WTC11 (cell line): Measurements from ENCODE around the gene STRIP1. TPM values are rescaled to one million over a fixed set of nuclear protein-coding genes. Genes with fewer than 3 reads are reported as not detected.

Experiments
- AR ChIP-seq: fragments of 250-450 bp; sonication (Bioruptor Pico); IDR thresholded peaks from 2 replicates; pipeline ENCODE4 v1.9.0; 2021; ENCODE audit warnings: mild to moderate bottlenecking
- ATF3 ChIP-seq: sonication (generic); formaldehyde crosslinking; conservative IDR thresholded peaks from 2 replicates; pipeline ENCODE4 v1.8.1; 2022; ENCODE audit warnings: mild to moderate bottlenecking, missing genetic modification reagents
- CBFB ChIP-seq: sonication (generic); formaldehyde crosslinking; IDR thresholded peaks from 2 replicates; pipeline ENCODE4 v1.8.1; 2022; ENCODE audit warnings: mild to moderate bottlenecking, low read depth, missing genetic modification reagents
- CREM ChIP-seq: sonication (generic); formaldehyde crosslinking; IDR thresholded peaks from 2 replicates; pipeline ENCODE4 v1.8.1; 2022; ENCODE audit warnings: mild to moderate bottlenecking, missing genetic modification reagents, moderate library complexity
- ERG ChIP-seq: fragments of 250-450 bp; sonication (Bioruptor Pico); IDR thresholded peaks from 2 replicates; pipeline ENCODE4 v1.8.0; 2021; ENCODE audit warnings: mild to moderate bottlenecking
- ESRRA ChIP-seq: sonication (generic); formaldehyde crosslinking; IDR thresholded peaks from 2 replicates; pipeline ENCODE4 v1.8.1; 2022; ENCODE audit warnings: mild to moderate bottlenecking, missing genetic modification reagents, borderline replicate concordance
- ETV6 ChIP-seq: sonication (generic); formaldehyde crosslinking; IDR thresholded peaks from 2 replicates; pipeline ENCODE4 v1.8.1; 2022; ENCODE audit warnings: mild to moderate bottlenecking, missing genetic modification reagents
- FOXK1 ChIP-seq: sonication (generic); formaldehyde crosslinking; IDR thresholded peaks from 2 replicates; pipeline ENCODE4 v1.8.0; 2022; ENCODE audit warnings: mild to moderate bottlenecking, moderate library complexity, missing genetic modification reagents
- GRHL2 ChIP-seq: fragments of 250-450 bp; sonication (Bioruptor Pico); IDR thresholded peaks from 2 replicates; pipeline ENCODE4 v1.8.0; 2022; ENCODE audit warnings: mild to moderate bottlenecking, moderate library complexity; ENCODE audit not compliant: insufficient replicate concordance, severe bottlenecking
- NFATC4 ChIP-seq: fragments of 250-450 bp; sonication (Bioruptor Pico); IDR thresholded peaks from 2 replicates; pipeline ENCODE4 v1.9.0; 2021; ENCODE audit warnings: mild to moderate bottlenecking
- NR2C2 ChIP-seq: sonication (generic); formaldehyde crosslinking; IDR thresholded peaks from 2 replicates; pipeline ENCODE4 v1.8.0; 2022; ENCODE audit warnings: mild to moderate bottlenecking, missing genetic modification reagents
- SOX15 ChIP-seq: fragments of 250-450 bp; sonication (Bioruptor Pico); IDR thresholded peaks from 2 replicates; pipeline ENCODE4 v1.9.0; 2021; ENCODE audit warnings: mild to moderate bottlenecking
- ZBTB43 ChIP-seq: sonication (generic); formaldehyde crosslinking; IDR thresholded peaks from 2 replicates; pipeline ENCODE4 v1.8.1; 2023; ENCODE audit warnings: mild to moderate bottlenecking, missing genetic modification reagents
- ZNF232 ChIP-seq: sonication (generic); formaldehyde crosslinking; IDR thresholded peaks from 2 replicates; pipeline ENCODE4 v1.8.0; 2022; ENCODE audit warnings: mild to moderate bottlenecking, missing genetic modification reagents
- ZNF317 ChIP-seq: sonication (generic); formaldehyde crosslinking; IDR thresholded peaks from 2 replicates; pipeline ENCODE4 v1.8.1; 2023; ENCODE audit warnings: low read depth, mild to moderate bottlenecking, moderate library complexity, missing genetic modification reagents, borderline replicate concordance
- ZNF671 ChIP-seq: fragments of 250-450 bp; sonication (Bioruptor Pico); IDR thresholded peaks from 2 replicates; pipeline ENCODE4 v1.8.0; 2021; ENCODE audit warnings: mild to moderate bottlenecking
- total RNA-seq: library from RNA; stranded (reverse); gene quantifications from 3 replicates; pipeline ENCODE4 v1.2.3, GENCODE V29; 2021
- TF ChIP-seq, protein P1 (sequence below): fragments of 250-450 bp; sonication (Bioruptor Pico); IDR thresholded peaks from 2 replicates; pipeline ENCODE4 v1.9.0; 2021; ENCODE audit warnings: mild to moderate bottlenecking, borderline replicate concordance
- TF ChIP-seq, protein P2 (sequence below): fragments of 250-450 bp; sonication (Bioruptor Pico); IDR thresholded peaks from 2 replicates; pipeline ENCODE4 v2.1.2; 2022; ENCODE audit warnings: mild to moderate bottlenecking, moderate library complexity
- TF ChIP-seq, protein P3 (sequence below): fragments of 250-450 bp; sonication (Bioruptor Pico); conservative IDR thresholded peaks from 2 replicates; pipeline ENCODE4 v1.9.0; 2021; ENCODE audit warnings: mild to moderate bottlenecking
- TF ChIP-seq, protein P4 (sequence below): sonication (generic); formaldehyde crosslinking; IDR thresholded peaks from 2 replicates; pipeline ENCODE4 v1.8.1; 2023; ENCODE audit warnings: mild to moderate bottlenecking, moderate library complexity, missing genetic modification reagents
- TF ChIP-seq, protein P5 (sequence below): sonication (generic); formaldehyde crosslinking; IDR thresholded peaks from 2 replicates; pipeline ENCODE4 v1.8.1; 2022; ENCODE audit warnings: low read depth, mild to moderate bottlenecking, moderate library complexity, missing genetic modification reagents, borderline replicate concordance

Gene STRIP1
- total RNA-seq, 1 experiment from 2014 or later, result 42.8 TPM

DNA sequence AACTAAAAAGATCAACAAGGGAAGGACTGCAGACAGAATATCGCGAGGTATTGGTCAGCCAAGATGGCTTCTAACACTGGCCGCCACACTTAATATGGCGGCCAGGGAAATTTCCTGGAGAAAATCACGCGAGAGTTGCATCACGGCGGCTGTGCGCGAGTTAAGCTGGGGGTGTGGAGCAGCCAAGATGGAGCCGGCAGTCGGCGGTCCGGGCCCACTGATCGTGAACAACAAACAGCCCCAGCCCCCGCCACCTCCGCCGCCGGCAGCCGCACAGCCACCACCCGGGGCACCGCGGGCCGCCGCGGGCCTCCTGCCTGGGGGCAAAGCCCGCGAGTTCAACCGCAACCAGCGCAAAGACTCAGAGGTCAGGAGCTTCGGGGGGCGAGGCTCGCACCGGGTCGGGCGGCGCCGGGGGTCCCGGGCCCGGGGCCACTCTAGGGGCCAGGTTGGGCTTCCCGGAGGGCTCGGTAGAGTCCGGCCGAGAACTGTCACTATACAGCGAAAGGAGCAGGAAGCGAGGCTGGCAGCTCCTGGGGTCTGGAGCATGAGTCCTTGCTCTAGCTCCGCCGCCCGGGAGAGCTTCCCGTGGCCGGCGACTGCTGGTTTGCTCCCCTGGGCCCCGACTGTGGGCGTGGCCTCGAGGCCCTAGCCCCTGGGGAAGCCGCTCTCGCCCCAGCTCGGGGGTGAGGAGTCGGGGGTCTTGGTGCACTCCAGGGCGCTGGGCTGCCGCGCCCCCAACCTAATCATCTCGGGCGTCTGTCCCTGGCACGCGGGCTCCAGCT, at the start of gene STRIP1 (continued):
- TF ChIP-seq, protein P1, sequence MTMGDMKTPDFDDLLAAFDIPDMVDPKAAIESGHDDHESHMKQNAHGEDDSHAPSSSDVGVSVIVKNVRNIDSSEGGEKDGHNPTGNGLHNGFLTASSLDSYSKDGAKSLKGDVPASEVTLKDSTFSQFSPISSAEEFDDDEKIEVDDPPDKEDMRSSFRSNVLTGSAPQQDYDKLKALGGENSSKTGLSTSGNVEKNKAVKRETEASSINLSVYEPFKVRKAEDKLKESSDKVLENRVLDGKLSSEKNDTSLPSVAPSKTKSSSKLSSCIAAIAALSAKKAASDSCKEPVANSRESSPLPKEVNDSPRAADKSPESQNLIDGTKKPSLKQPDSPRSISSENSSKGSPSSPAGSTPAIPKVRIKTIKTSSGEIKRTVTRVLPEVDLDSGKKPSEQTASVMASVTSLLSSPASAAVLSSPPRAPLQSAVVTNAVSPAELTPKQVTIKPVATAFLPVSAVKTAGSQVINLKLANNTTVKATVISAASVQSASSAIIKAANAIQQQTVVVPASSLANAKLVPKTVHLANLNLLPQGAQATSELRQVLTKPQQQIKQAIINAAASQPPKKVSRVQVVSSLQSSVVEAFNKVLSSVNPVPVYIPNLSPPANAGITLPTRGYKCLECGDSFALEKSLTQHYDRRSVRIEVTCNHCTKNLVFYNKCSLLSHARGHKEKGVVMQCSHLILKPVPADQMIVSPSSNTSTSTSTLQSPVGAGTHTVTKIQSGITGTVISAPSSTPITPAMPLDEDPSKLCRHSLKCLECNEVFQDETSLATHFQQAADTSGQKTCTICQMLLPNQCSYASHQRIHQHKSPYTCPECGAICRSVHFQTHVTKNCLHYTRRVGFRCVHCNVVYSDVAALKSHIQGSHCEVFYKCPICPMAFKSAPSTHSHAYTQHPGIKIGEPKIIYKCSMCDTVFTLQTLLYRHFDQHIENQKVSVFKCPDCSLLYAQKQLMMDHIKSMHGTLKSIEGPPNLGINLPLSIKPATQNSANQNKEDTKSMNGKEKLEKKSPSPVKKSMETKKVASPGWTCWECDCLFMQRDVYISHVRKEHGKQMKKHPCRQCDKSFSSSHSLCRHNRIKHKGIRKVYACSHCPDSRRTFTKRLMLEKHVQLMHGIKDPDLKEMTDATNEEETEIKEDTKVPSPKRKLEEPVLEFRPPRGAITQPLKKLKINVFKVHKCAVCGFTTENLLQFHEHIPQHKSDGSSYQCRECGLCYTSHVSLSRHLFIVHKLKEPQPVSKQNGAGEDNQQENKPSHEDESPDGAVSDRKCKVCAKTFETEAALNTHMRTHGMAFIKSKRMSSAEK (CRISPR knock-in tag), result no peak
- TF ChIP-seq SOX15 (CRISPR knock-in tag) (no peak), ATF3 (no peak), ZNF671 (no peak), CBFB (no peak), NR2C2 (CRISPR knock-in tag) (no peak), CREM (CRISPR knock-in tag) (no peak), FOXK1 (CRISPR knock-in tag) (peak; percentile 67; the same call in 1 of the 2 replicates), ESRRA (CRISPR knock-in tag) (no peak), ETV6 (CRISPR knock-in tag) (peak; percentile 74), GRHL2 (CRISPR knock-in tag) (no peak), ZNF232 (no peak), ERG (no peak), NFATC4 (CRISPR knock-in tag) (no peak), ZBTB43 (no peak), AR (CRISPR knock-in tag) (no peak), ZNF317 (CRISPR knock-in tag) (no peak; the same call in 1 of the 2 replicates)
- TF ChIP-seq, protein P2, sequence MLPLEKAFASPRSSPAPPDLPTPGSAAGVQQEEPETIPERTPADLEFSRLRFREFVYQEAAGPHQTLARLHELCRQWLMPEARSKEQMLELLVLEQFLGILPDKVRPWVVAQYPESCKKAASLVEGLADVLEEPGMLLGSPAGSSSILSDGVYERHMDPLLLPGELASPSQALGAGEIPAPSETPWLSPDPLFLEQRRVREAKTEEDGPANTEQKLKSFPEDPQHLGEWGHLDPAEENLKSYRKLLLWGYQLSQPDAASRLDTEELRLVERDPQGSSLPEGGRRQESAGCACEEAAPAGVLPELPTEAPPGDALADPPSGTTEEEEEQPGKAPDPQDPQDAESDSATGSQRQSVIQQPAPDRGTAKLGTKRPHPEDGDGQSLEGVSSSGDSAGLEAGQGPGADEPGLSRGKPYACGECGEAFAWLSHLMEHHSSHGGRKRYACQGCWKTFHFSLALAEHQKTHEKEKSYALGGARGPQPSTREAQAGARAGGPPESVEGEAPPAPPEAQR, result no peak
- TF ChIP-seq, protein P3, sequence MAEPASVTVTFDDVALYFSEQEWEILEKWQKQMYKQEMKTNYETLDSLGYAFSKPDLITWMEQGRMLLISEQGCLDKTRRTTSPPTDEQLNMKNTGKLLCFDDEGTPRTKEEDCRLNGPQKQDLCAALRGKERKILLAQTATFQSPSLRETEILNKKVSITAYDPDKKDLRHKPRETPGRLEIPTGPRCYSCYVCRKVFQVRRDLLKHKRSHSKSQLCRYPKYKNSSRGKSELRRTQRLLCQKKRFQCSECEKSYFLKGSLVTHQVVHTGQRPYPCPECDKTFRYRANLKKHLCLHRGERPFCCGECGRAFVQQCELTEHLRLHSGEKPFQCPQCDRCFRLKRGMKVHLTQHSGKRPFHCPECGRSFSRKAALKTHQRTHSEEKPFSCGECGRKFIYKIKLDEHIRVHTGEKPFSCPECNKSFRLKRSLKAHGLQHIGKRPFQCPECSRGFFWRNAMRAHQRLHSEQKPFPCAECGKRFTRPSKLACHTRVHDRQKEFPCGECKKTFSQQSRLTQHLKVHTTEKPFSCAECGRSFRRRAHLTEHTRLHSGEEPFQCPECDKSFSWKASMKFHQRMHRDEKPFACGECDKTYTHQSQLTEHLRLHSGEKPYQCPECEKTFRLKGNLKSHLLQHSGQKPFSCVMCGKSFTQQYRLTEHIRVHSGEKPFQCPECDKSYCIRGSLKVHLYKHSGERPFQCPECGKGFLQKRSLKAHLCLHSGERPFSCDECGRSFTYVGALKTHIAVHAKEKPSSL (CRISPR knock-in tag), result no peak
- TF ChIP-seq, protein P4, sequence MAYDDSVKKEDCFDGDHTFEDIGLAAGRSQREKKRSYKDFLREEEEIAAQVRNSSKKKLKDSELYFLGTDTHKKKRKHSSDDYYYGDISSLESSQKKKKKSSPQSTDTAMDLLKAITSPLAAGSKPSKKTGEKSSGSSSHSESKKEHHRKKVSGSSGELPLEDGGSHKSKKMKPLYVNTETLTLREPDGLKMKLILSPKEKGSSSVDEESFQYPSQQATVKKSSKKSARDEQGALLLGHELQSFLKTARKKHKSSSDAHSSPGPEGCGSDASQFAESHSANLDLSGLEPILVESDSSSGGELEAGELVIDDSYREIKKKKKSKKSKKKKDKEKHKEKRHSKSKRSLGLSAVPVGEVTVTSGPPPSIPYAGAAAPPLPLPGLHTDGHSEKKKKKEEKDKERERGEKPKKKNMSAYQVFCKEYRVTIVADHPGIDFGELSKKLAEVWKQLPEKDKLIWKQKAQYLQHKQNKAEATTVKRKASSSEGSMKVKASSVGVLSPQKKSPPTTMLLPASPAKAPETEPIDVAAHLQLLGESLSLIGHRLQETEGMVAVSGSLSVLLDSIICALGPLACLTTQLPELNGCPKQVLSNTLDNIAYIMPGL (CRISPR knock-in tag), result peak; percentile 79; the same call in 1 of the 2 replicates
- TF ChIP-seq, protein P5, sequence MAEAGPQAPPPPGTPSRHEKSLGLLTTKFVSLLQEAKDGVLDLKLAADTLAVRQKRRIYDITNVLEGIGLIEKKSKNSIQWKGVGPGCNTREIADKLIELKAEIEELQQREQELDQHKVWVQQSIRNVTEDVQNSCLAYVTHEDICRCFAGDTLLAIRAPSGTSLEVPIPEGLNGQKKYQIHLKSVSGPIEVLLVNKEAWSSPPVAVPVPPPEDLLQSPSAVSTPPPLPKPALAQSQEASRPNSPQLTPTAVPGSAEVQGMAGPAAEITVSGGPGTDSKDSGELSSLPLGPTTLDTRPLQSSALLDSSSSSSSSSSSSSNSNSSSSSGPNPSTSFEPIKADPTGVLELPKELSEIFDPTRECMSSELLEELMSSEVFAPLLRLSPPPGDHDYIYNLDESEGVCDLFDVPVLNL, result no peak
